NCI-H1048 (cell line): ENCODE data around the gene HLX.

Source experiments
- DNase-seq: peaks from one replicate; lab custom pipeline; 2025; lab: John Stamatoyannopoulos, UW

HLX gene

DNA sequence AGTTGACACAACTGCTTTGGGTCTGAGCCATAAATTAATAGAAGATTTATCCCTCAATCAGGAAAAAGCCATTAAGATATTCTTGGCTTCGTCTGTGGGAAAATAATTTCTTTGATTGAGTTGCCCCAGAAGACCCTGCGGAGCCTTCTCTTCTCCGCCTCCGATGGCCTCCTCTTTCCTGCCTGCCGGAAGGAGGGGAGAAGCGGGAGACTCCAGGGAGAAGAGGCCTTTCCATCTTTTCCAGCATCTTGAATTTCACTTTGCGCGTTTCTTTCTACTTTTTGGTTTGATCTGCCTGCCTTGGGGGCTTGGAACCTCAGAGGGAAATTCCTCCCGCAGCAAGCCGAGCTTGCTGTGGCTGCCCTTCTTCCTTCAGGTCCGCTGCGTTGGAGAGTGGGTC lies 16.8 kb downstream of the HLX start:
- DNase-seq, result no peak

GRCh38 chr1:220900842-220901241 lies 21.6 kb downstream of the HLX start:
- no peak for DNase-seq

- no peak for DNase-seq
Measured at GRCh38 chr1:220901881-220902280, 22.6 kb downstream of the HLX start.

- no peak for DNase-seq
Measured at GRCh38 chr1:220902916-220903315, 23.7 kb downstream of the HLX start.

DNA sequence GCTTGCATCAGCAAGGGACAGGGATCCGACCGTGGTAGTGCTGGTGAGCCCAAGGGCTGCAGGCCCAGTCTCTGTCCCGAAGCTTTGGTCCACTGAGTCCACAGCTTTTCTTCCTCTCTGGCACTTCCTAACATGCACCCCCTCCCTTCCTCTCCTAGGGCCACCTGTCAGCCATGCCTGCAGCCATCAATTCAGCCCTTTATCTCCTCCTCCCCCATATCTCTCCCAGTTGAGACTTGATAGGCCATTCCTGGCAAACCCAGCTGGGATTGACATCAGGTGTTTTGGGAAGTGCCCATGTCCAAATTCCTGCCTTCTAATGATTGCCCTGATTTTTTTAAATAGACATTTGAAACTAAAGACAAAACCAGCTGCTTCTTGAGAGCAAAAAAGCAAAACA lies 25.6 kb downstream of the HLX start:
- no peak for DNase-seq

- DNase-seq, result no peak
Measured at GRCh38 chr1:220905650-220906560, 26.7 kb downstream of the HLX start.

DNA sequence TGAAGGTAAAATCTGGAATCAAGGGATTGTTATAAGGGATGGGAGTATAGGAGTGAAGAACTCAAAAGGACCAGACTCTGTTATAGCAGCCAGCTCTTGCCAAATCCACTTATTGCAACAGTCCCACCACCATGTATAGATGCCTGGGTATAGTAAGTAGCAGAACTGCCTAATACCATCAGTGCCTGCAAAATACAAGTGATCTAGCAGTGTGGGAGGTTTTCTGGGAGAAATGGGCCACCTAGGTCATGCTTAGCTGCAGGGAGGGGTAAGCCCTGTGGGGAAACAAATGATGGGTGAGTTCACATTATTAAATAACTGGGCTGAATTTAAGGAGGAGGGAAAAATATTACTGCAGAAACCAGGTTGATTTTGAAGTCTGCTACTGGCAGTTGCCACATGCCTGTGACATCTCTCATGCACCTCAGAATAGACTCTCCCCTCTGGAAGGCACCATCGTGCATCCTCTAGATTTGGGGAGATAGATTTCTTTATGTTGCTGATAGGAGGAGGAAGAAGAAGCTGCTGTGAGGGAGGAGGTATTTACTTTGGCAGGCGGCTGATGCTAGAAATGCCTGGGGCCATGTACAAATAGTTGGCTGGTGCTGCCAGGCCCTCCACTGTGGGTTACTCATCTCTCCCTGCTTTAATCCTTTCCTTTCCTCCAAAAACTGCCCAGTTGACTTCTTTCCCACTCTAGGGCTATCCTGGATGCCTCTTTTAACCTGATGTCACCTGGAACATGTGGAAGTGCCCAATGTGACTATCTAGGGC lies 27.5 kb downstream of the HLX start:
- DNase-seq, result no peak

GRCh38 chr1:220908757-220909156 lies 29.5 kb downstream of the HLX start:
- no peak for DNase-seq

GRCh38 chr1:220910021-220910420 lies 30.8 kb downstream of the HLX start:
- no peak for DNase-seq

DNA sequence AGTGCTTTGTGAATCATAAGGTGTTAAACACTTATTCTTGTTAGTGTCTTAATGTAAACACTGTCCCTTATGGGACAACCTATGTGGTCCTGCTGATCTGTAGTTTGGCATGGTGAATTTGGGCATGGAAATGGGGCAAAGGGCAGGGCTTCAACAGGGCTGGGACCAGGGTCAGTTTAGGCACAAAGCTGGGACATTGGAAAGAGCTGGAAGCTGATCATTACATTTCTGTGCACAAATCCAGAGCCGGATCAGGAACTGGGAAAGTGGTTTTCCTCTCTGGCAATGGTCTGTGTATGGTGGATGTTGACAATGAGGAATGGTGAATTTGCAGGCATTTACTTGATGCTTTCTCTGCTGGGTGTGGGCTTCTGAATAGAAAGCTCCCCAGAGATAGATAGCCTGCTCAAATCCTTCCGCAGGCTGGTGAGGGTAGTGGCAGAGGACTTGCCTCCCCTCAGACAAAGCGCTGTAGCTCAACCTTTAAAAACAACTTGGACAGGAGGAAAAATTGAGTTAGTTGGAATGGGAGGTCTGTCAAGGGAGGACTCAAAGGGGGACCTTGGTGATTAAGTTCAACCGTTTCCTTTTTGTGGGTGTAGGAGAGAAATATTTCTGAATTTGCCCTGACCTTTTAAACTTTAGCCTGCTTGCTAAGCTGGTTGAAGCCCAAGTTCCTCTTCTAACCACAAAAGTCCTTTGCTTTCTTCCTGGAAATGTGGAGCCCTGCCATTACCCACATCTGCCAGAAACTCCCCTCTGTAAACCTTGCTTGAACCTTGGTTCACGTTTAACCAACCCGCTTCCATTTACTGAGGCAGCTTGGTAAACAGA lies 35.3 kb downstream of the HLX start:
- DNase-seq, result no peak

DNA sequence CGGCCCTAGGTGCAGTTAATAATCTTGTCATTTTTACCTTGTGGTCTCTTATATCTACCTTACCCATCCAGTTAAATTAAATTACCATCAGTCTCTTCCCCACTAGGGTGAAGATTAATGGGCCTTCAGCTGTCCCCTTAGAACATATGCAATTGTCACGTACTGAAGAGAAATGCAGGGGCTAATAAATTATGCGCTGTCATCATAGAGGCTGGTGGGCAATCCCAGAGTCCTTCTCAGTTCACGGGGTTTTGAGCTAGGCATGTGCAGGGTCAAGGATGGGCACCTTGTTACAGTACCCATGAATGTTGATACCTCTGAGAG lies 35.8 kb downstream of the HLX start:
- DNase-seq, result no peak

GRCh38 chr1:220915954-220916353 lies 36.7 kb downstream of the HLX start:
- DNase-seq, result no peak

DNA sequence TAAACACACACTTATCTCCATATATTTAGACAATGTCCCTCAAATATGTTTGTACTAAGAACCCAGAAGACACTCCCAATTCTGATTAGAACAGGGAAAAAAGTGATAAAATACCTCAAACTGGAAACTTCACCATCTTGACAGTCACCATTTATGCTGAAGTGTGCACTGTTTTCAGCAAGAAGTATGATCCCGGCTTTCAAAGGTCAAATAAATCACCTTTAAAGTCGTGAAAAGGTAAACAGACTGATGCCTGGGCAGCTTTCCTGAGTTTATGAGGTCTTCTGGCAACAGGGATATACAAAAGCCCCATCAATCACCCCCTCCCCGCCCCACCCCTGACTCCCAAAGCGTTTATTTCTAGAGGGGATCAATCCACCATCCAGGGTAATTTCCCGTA lies 37.9 kb downstream of the HLX start:
- DNase-seq, result no peak

DNA sequence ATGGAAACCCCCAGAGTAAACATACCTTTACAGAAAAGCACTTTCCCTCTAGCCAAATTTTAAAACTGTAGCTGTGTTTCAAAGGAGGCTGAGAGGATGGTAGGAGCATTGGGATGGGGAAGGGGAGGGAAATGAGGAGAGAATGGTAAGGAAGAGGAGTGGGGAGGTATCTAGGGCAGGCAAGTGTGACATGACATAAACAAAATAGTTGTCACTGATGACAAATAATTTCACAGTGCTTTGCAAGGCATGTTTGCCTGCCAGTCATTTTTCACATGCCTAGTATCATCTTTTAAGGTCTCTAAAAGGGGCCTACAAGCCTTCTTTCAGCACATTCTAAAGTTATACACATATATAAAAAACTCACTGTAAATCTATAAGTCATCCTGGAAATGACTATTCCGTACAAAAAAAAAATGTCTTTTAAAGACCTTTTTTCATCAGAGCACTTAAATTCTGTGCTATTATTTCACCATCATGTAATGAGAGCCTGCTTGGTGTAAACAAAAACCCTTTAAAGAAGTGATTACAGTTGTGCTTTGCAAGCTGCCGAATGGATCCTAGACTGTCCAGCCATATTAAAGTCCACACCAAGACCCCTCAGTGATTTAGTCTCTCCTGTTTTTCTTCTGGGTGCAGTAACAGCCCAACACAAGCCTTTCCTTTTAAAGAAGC lies 38.4 kb downstream of the HLX start:
- DNase-seq, result no peak

DNA sequence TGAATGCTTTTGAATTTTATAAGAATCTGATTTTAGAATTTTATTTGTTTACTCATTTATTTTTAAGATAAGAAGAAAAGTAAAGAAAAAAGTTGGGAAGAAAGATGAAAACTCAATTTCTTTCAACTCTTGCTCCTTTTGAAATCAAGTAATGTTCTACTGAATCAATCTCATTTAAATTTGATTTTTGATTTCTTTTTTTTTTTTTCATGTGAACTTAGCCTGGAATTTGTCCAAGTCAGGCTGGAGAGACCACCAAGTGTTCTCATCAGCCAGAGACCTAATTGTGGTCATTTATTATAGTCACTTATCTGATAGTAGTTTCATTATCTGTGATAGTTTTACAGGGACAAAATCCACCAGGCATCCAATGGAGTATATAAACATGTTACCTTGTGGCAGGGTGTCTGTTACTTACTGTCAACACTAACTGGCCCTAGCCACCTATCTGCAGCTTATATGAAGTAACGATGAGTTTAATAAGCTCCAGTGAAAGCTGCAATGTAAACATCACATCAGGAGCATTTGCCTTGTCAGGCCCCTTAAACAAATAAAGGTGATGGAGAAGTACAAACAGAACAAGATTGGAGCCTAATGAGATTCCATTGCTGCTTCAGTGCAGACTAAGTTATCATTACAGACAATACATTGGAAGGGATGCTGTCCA lies 39.2 kb downstream of the HLX start:
- no peak for DNase-seq

DNA sequence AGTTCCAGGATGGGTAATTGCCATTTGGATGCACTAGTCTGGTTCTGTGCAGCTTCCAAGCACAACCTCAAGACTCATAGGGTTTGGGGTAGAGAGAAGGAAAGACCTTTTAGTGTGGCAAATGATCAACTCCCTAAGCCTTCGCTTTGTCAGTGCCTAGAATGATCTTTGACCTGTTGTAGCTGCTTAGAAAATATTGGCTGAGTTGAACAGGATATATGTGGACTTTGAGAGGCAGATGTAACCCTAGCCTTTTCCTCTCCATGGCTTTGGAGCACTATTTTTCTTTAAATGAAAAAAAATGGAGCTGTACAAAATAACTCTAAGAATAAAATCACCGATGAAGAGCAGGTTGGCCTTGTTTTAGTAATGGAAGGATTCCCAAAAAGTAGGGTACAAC lies 41.7 kb downstream of the HLX start:
- DNase-seq, result no peak

GRCh38 chr1:220921498-220921897 lies 42.3 kb downstream of the HLX start:
- DNase-seq, result no peak

DNA sequence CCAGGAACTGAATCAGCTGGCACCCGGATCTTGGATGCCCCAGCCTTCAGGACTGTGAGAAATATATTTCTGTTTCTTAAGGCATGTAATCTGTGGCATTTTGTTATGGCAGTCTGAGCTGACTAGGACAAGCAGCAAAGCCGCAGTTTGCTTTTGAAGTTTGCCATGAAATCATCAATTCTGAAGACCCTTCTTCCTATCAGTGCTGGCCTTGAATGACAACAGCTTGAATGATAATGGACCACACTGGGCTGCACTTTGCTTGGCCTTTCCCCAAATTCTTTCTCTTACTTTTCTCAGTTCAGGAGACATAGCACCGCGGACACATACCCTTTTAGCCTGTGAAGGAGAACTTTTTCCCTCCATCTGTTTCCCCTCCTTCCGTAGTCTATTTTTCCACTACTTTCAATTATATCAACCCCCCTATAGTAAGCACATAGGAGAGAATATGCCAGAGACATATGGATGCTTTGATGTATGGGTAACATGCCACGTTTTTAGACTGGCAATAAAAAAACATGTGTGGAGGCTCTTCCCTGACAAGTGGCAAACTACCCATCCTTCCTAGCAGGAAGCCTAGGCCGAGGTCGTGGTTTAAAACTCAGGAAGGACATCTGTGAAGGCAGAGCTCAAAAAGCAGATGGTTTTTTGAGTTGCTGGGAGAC lies 42.9 kb downstream of the HLX start:
- DNase-seq, result no peak

GRCh38 chr1:220922951-220923350 lies 43.7 kb downstream of the HLX start:
- DNase-seq, result no peak

DNA sequence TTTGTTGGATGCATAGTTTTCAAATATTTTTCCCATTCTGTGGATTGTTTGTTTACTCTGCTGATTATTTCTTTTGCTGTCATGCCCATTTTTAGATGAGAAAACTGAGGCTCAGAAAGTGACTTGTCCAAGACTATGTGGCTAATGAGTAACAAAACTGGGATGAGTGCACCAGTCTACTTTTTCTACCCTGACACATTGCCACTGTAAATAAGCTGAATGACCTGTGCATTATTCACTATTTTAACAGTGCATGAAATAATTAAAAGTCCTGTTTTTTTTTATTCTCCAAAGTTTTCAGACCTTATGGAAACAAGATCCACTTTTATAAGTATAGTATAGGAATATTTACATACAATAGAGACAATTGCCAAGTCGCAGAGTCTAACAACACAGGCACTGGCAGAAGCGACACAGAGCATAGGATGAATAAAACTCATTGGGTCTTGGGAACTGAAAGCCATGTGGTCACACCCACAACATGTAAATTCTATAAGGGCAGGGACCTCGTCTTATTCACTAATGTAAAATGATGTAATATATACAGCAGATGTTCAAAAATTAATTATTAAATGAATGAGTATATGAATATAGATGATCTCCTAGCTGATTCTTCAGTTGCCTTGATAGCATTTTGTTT lies 45.2 kb downstream of the HLX start:
- DNase-seq, result no peak
